ENCODE data around the gene SLC6A16.

- TF ChIP-seq CTCF (IDR thresholded peaks at IDR 0.05 in 2 of 3, conservative IDR thresholded peaks at IDR 0.05 in 1 of 3; ENCODE audit: borderline replicate concordance in 1 of 3, insufficient read depth in 1 of 3, low read depth in 2 of 3, low read length in 2 of 3) = no peak
- no peak for TF ChIP-seq EZH2 (IDR thresholded peaks at IDR 0.05)
- TF ChIP-seq YY1 (IDR thresholded peaks at IDR 0.05; ENCODE audit: extremely low read depth, insufficient replicate concordance, low read depth, low read length) = no peak
- TF ChIP-seq POLR2A (IDR thresholded peaks at IDR 0.05; ENCODE audit: borderline replicate concordance, extremely low read depth, insufficient read depth, insufficient read length) = no peak
- no peak for TF ChIP-seq SP1 (IDR thresholded peaks at IDR 0.05; ENCODE audit: low read depth)
- no peak for TF ChIP-seq POLR2AphosphoS5 (IDR thresholded peaks at IDR 0.05; ENCODE audit: low read depth, low read length)
- TF ChIP-seq RAD21 (IDR thresholded peaks at IDR 0.05; ENCODE audit: low read depth) = no peak
- TF ChIP-seq, protein P1, sequence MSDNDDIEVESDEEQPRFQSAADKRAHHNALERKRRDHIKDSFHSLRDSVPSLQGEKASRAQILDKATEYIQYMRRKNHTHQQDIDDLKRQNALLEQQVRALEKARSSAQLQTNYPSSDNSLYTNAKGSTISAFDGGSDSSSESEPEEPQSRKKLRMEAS (IDR thresholded peaks at IDR 0.05) = no peak
Observed at GRCh38 chr19:49355909-49356353, 30.9 kb upstream of the SLC6A16 start.

Data from HCT116 (cell line).